Measurements from ENCODE around the gene ZFX. TPM values are rescaled to one million over a fixed set of nuclear protein-coding genes. Genes with fewer than 3 reads are reported as not detected.
A peak's percentile ranks its signal among the peaks of the same experiment; 100 is the strongest.

ZFX gene
- total RNA-seq, 1 donor from 2014 or later: 33.9 TPM

DNA sequence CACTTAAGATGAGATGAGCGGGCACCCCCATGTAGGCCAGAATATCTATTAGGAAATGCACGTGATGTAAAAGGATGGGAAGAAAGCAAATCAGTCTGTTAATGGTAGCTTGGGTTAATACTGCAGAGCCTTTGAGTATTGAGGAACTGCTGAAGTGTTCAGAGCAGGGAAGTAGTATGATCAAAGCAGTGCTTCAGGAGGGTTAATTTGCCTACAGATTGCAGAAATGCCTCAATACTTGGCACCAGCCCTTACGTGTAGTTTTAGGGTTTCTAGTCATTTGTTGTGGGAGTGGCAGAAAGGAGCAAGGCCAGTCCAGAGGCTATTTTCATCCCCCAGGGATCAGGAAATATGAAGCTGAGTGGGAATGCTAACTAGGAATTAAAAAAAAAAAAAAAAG lies 19.7 kb downstream of the ZFX start:
- no peak overlapping the region for H3K27ac Mint-ChIP-seq (ENCODE audit: unreplicated experiment)
- H3K4me1 Mint-ChIP-seq (ENCODE audit: low read depth, unreplicated experiment): peaks cover 18% of the 10 kb centered on the region
- H3K36me3 Mint-ChIP-seq (ENCODE audit: unreplicated experiment): no peaks in the 10 kb centered on the region
- no peak for DNase-seq
- no peaks in the 10 kb centered on the region for H3K9me3 Mint-ChIP-seq (ENCODE audit: unreplicated experiment)
- no peak overlapping the region for H3K4me3 Mint-ChIP-seq (ENCODE audit: unreplicated experiment)
- no peaks in the 10 kb centered on the region for H3K27me3 Mint-ChIP-seq (ENCODE audit: unreplicated experiment)
- TF ChIP-seq, protein P1, sequence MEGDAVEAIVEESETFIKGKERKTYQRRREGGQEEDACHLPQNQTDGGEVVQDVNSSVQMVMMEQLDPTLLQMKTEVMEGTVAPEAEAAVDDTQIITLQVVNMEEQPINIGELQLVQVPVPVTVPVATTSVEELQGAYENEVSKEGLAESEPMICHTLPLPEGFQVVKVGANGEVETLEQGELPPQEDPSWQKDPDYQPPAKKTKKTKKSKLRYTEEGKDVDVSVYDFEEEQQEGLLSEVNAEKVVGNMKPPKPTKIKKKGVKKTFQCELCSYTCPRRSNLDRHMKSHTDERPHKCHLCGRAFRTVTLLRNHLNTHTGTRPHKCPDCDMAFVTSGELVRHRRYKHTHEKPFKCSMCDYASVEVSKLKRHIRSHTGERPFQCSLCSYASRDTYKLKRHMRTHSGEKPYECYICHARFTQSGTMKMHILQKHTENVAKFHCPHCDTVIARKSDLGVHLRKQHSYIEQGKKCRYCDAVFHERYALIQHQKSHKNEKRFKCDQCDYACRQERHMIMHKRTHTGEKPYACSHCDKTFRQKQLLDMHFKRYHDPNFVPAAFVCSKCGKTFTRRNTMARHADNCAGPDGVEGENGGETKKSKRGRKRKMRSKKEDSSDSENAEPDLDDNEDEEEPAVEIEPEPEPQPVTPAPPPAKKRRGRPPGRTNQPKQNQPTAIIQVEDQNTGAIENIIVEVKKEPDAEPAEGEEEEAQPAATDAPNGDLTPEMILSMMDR (IDR thresholded peaks at IDR 0.05; ENCODE audit: partially characterized antibody, unreplicated experiment): no peak

DNA sequence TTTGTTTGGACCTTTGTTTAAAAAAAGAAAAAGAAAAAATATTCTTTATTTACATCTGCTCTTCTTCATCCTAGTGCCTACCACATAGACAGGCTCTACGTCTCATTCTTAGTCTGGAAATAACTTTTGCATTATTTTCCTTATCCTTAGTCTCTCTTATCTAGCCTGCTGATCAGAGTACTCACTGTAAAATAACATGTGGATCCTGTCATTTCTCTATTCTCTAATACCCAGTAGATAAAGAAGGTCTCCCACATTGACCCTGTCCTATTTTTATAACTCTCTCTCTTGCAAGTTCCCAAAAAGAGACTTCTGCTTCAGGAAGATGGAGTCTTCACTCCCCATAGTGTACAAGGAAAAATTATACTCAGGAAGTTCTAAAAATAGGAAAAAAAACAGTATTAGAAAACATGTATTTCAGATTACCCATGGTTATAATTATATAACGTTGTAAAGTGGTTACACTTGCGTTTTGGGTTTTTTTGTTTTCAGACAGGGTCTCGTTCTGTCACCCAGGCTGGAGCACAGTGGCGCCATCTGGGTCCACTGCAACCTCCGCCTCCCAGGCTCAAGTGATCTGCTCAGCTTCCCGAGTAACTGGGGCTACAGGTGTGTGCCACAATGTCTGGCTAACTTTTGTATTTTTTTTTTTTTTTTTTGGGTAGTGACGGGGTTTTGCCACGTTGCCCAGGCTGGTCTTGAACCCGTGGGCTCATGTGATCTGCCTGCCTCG lies 23.8 kb downstream of the ZFX start:
- Mint-ChIP-seq H3K27ac (ENCODE audit: unreplicated experiment) (peak overlapping the region; percentile 43), H3K9me3 (ENCODE audit: unreplicated experiment) (no peaks in the 10 kb centered on the region), H3K27me3 (ENCODE audit: unreplicated experiment) (no peaks in the 10 kb centered on the region), H3K36me3 (ENCODE audit: unreplicated experiment) (no peaks in the 10 kb centered on the region), H3K4me1 (ENCODE audit: low read depth, unreplicated experiment) (peaks cover 11% of the 10 kb centered on the region), H3K4me3 (ENCODE audit: unreplicated experiment) (no peak overlapping the region)
- TF ChIP-seq, protein P1 (IDR thresholded peaks at IDR 0.05; ENCODE audit: partially characterized antibody, unreplicated experiment): no peak
- DNase-seq: no peak

DNA sequence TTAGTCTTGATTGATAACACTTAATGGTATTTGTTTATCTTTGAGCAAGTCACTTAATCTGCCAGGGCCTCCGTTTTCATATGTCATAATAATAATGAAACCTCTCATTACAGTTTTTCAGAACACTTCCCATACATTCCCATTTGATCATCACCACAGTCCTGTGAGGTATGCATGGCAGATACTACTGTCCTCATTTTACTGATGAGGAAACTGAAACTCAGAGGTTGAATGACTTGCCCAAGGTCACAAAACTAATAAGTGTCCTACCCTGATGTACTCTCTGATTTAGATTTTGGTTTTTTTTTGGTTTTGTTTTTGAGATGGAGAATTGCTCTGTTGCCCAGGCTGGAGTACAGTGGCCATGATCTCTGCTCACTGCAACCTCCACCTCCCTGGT lies 25.7 kb downstream of the ZFX start:
- DNase-seq: no peak
- no peaks in the 10 kb centered on the region for H3K36me3 Mint-ChIP-seq (ENCODE audit: unreplicated experiment)
- no peak overlapping the region for H3K27ac Mint-ChIP-seq (ENCODE audit: unreplicated experiment)
- no peaks in the 10 kb centered on the region for H3K27me3 Mint-ChIP-seq (ENCODE audit: unreplicated experiment)
- TF ChIP-seq, protein P1 (IDR thresholded peaks at IDR 0.05; ENCODE audit: partially characterized antibody, unreplicated experiment): no peak
- H3K4me1 Mint-ChIP-seq (ENCODE audit: low read depth, unreplicated experiment): peaks cover 3% of the 10 kb centered on the region
- no peaks in the 10 kb centered on the region for H3K9me3 Mint-ChIP-seq (ENCODE audit: unreplicated experiment)
- no peak overlapping the region for H3K4me3 Mint-ChIP-seq (ENCODE audit: unreplicated experiment)

DNA sequence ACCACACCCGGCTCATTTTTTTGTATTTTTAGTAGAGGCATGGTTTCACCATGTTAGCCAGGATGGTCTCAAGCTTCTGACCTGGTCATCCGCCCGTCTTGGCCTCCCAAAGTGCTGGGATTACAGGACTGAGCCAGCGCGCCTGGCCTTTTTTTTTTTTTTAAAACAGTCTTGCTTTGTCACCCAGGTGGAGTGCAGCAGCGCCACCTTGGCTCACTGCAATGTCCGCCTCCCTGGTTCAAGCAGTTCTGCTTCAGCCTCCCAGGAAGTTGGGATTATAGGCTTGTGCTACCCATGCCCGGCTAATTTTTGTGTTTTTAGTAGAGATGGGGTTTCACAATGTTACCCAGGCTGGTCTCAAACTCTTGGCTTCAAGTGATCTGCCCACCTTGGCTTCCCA lies 28.9 kb downstream of the ZFX start:
- no peaks in the 10 kb centered on the region for H3K9me3 Mint-ChIP-seq (ENCODE audit: unreplicated experiment)
- TF ChIP-seq, protein P1 (IDR thresholded peaks at IDR 0.05; ENCODE audit: partially characterized antibody, unreplicated experiment): no peak
- no peaks in the 10 kb centered on the region for H3K36me3 Mint-ChIP-seq (ENCODE audit: unreplicated experiment)
- no peak overlapping the region for H3K4me3 Mint-ChIP-seq (ENCODE audit: unreplicated experiment)
- no peak overlapping the region for H3K27ac Mint-ChIP-seq (ENCODE audit: unreplicated experiment)
- H3K4me1 Mint-ChIP-seq (ENCODE audit: low read depth, unreplicated experiment): no peaks in the 10 kb centered on the region
- DNase-seq: no peak
- no peaks in the 10 kb centered on the region for H3K27me3 Mint-ChIP-seq (ENCODE audit: unreplicated experiment)

DNA sequence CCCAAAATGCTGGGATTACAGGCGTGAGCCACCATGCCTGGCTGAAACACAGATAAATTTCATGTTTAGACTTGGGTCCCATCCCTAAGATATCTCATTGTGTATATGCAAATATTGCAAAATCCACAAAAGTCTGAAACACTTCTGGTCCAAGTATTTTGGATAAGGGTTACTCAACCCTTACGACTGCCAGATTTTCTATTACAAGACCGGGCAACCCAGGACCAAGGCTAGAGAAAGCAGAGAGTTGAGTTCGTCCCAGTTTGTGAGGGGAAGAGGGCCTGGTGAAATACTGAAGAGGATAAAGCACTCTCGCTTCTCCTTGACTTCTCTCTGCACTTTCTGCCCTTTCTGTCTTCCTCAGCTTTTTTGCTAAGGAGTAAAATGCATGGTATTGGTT lies 34.5 kb downstream of the ZFX start:
- H3K27ac Mint-ChIP-seq (ENCODE audit: unreplicated experiment): no peak overlapping the region

More for the DNA sequence above, 34.5 kb downstream of the ZFX start:
- no peak for DNase-seq
- TF ChIP-seq, protein P1 (IDR thresholded peaks at IDR 0.05; ENCODE audit: partially characterized antibody, unreplicated experiment): no peak
- no peaks in the 10 kb centered on the region for H3K4me1 Mint-ChIP-seq (ENCODE audit: low read depth, unreplicated experiment)
- no peak overlapping the region for H3K4me3 Mint-ChIP-seq (ENCODE audit: unreplicated experiment)
- H3K27me3 Mint-ChIP-seq (ENCODE audit: unreplicated experiment): no peaks in the 10 kb centered on the region
- H3K9me3 Mint-ChIP-seq (ENCODE audit: unreplicated experiment): no peaks in the 10 kb centered on the region
- H3K36me3 Mint-ChIP-seq (ENCODE audit: unreplicated experiment): no peaks in the 10 kb centered on the region
